ENCODE measurements around the gene CSGALNACT2.
A peak's percentile ranks its signal among the peaks of the same experiment; 100 is the strongest.

Gene CSGALNACT2

DNA sequence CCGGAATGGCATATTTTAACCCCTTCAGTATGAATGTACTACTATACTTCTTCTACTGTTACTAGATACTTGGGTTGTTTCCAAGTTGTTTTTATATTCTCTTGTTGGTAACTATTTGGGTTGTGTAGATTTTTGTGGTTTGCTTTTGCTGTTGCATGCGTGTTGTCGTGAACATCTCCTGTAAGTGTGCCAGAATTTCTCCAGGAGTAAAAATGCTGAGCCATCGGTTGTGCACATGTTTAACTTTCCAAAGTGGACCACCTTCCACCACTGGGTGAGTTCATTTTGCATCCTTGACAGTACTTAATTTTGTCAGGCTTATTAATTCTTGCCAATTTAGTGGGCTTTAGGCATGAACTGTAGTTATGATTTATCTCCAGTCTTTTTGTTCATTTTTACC lies 47.9 kb downstream of the CSGALNACT2 start:
- DNase-seq (ENCODE audit: low read depth) = no peak

DNA sequence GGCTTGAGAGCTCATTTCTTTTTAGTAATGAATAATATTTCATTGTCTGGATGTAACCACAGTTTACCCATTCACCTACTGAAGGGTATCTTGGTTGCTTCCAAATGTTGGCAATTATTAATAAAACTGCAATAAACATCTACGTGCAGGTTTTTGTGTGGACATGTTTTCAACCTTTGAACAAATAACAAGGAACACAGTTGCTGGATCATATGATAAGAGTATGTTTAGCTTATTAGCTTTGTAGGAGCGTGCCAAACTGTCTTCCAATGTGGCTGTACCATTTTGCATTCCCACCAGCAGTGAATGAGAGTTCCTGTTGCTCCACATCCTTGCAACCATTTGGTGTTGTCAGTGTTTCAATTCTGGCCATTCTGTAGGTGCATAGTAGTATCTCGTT lies 49.0 kb downstream of the CSGALNACT2 start:
- DNase-seq (ENCODE audit: low read depth) = no peak

GRCh38 chr10:43188702-43189101 lies 50.5 kb downstream of the CSGALNACT2 start:
- no peak for DNase-seq (ENCODE audit: low read depth)

DNA sequence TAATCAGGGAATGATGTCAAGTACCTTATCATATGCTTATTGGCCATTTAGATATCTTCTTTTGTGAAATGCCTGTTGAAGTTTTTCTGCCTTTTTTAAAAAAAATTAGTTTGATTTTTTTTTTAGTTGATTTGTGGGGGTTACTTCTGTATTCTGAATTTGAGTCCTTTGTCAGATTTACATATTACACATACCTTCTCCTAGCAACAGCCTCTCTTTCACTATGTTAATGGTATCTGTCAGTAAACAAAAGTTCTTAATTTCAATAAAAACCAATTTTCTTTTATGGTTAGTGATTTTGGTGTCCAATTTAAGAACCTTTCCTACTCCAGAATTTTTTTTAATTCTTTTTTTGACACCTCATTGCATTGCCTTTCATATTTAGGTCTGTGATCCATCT lies 52.0 kb downstream of the CSGALNACT2 start:
- DNase-seq (ENCODE audit: low read depth) = no peak

DNA sequence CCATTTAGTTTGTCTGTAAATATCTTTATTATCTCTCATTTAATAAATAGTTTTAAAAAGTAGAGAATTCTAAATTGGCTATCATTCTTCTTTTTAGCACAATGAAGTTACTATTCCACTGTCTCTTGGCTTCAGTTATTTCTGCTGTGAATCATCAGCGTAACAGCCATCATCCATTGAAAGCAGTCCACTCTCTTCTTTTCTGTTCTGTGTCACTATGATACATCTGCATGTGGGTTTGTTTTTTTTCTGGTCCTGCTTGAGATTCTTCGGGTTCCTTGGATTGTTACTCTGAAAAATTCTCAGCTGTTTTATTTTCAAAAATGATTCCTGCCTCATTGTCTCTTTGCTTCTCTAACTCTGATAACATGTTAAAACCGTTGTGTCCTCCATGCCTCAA lies 52.5 kb downstream of the CSGALNACT2 start:
- no peak for DNase-seq (ENCODE audit: low read depth)

DNA sequence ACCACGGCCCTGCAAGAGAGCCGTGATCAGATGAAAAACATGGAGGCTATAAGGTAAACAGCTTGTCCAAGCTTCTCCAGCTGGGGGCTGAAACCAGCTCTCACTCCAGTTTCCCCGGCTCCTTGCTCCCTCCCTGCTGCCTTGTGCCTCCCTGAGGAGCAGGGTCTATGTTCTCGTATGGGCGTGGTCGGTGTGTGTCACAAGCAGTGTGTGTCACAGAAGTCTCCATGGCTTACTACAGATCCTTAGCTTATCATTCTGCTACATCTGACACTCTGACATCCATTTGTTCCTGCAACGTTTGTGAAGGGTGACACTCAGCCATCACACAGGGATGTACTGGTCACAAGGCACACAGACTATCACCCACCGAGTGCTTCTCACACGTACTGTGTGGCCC lies 54.6 kb downstream of the CSGALNACT2 start:
- DNase-seq (ENCODE audit: low read depth) = no peak

GRCh38 chr10:43193496-43194080 lies 55.3 kb downstream of the CSGALNACT2 start:
- DNase-seq (ENCODE audit: low read depth) = no peak

- no peak for DNase-seq (ENCODE audit: low read depth)
Measured at GRCh38 chr10:43194266-43194665, 56.0 kb downstream of the CSGALNACT2 start.

DNA sequence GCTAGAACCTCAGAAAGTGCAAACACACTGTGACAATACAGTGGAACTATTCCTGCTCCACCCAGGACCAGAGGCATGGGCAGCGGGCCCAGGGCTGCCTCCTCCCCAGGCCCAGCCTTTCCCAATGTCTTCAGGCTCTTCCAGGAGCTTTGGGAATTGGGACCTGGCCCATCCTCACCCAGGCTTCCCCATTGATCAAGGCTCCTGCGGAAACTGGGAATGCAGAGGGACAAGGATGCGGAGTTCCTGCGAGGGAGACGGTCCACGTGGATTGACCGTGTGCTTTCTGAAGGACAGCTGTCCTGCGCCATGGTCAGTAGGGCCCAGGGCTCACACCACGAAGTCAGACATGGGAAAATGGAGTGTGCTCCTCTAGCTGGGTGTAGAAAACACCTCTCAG lies 56.6 kb downstream of the CSGALNACT2 start:
- DNase-seq (ENCODE audit: low read depth) = no peak

- DNase-seq (ENCODE audit: low read depth) = no peak
Measured at GRCh38 chr10:43195557-43195956, 57.3 kb downstream of the CSGALNACT2 start.

- no peak for DNase-seq (ENCODE audit: low read depth)
Measured at GRCh38 chr10:43196131-43196980, 58.1 kb downstream of the CSGALNACT2 start.

DNA sequence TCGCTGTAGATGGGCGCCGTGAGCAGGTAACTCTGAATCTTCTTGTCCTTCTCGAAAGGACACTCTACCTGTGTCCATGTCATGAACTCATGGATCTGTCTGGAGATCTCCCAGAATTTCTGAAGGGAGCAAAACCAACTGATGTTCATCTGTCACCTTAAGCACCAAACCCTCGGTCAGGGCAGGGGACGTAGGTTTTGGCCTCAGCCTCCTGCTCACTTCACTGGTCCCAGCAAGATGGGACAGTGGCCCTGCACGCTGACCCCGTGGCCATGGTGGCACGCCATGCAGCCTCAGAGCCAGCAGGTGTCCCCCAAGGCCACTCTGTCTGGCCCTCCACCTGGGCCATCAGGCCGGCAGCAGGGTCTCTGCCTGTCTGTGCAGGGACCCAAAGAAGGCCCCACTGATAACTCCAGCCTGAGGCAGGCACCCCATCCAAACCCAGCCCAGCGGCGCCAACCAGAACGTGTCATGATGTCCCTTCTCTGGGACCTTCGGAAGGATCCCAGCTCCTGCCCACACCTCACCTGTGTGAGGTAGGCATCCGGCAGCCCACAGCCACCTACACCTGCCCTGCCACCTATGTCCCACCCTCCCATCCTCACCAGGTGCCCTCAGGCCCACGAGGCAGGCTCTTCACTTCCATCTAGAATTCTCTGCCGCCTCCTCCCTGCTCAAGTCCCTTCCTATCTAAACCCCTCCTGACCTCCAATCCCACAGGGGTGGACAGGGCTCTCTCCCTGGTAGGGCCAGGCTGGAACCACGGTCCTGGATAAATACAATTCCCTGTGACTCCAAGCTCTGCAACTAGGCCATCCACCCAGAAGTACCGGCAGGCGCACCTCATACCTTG lies 59.0 kb downstream of the CSGALNACT2 start:
- no peak for DNase-seq (ENCODE audit: low read depth)

- DNase-seq (ENCODE audit: low read depth) = no peak
Measured at GRCh38 chr10:43197834-43198681, 59.8 kb downstream of the CSGALNACT2 start.

DNA sequence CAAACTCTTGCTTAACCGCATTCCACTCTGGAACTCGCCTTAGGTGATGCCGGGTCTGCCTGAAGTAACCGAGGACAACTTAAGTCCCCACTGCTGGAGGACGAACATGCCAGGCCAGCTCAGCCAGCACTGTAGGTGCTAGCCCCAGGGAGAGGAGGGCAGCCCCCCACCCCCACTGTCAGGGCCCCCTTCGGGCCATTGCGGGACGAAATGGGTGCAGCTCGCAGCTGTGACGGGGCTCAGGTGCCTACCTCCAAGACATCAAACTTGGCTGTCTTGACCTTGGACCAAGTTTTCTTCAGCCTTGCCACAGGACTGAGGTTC lies 60.4 kb downstream of the CSGALNACT2 start:
- DNase-seq (ENCODE audit: low read depth) = no peak

DNA sequence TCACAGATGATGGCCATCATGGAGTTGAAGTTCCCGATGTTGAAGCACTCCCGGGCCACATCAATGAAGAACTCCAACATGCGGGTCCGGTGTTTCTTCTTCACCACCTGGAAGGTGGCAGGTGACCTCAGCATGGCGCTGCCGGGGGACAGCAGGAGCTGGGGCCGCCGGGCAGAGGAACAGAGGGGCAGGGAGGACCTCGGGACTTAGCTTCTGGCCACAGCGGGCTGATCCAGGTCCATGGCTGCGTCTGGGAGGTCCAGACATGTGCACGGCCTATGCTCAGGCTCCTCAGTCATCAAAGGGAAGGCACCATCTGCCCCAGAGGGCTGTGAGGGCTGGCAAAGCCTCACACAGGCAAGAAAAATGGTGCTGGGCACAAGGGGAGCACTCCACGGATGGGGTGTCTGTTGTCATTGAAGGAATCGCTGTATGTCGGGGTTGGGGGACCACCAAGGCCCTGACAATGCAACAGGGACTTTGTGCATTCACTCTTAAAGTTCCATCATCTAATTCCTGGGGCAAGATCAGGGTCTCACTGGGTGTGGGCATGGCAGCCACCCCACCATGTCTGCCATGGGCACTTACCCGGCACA lies 60.9 kb downstream of the CSGALNACT2 start:
- DNase-seq (ENCODE audit: low read depth) = no peak

DNA sequence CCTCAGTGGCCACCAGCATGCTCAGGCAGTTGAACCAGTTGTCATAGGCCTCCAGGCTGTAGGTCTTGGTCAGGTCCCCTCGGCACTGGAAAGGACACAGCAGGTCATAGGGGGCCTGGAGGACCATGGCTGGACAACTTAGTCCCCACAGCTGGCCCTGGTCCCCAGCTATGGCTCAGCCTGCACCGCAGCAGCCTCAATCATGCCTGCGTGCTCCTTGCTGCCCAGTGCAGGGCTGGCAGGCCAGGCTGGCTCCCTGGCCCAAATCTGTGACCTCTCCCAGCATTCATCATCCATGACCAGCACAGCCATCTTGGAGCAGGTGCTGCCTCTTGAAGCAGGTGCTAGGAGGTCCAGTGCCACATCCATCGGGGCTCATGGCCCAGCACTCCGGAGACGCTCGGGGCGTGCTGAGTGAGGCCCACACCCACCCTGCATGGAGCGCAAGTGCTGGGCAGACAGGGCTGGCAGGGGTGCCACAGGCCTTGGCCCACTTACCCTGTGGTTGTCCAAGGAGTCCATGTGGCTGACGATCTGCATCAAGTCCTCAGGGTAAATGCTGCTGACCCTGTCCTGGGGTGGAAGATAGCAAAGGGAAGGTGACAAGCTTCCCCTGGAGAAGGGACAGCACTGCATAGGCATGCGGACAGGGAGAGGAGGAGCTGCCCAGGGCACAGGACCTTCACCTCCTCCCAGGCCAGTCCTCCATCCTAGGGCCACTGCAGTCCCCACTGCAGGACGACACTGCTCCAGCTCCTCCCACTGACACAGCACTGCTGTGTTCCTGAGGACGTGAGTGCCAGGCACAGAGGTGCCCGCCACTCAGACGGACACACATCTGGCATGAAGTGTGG lies 61.7 kb downstream of the CSGALNACT2 start:
- DNase-seq (ENCODE audit: low read depth) = no peak

GRCh38 chr10:43200538-43201390 lies 62.5 kb downstream of the CSGALNACT2 start:
- no peak for DNase-seq (ENCODE audit: low read depth)

GRCh38 chr10:43201545-43202131 lies 63.4 kb downstream of the CSGALNACT2 start:
- DNase-seq (ENCODE audit: low read depth) = no peak

- DNase-seq (ENCODE audit: low read depth) = peak; percentile 32
Measured at GRCh38 chr10:43202224-43202656, 64.0 kb downstream of the CSGALNACT2 start.

Measured in T follicular helper cell (primary cell).